Inferior parietal cortex (tissue), 1 donor: ENCODE measurements around the gene ACTN4.
"Not testable (repeated sequence)": the region's sequence is repeated elsewhere in the genome, so short reads cannot be mapped to it uniquely, and the experiment has no call there.

Source experiments
- DNase-seq: peaks from one replicate; pipeline ENCODE4 v3.0.0-alpha.2; 2016; ENCODE audit errors: extremely low spot score

The ACTN4 gene

DNA sequence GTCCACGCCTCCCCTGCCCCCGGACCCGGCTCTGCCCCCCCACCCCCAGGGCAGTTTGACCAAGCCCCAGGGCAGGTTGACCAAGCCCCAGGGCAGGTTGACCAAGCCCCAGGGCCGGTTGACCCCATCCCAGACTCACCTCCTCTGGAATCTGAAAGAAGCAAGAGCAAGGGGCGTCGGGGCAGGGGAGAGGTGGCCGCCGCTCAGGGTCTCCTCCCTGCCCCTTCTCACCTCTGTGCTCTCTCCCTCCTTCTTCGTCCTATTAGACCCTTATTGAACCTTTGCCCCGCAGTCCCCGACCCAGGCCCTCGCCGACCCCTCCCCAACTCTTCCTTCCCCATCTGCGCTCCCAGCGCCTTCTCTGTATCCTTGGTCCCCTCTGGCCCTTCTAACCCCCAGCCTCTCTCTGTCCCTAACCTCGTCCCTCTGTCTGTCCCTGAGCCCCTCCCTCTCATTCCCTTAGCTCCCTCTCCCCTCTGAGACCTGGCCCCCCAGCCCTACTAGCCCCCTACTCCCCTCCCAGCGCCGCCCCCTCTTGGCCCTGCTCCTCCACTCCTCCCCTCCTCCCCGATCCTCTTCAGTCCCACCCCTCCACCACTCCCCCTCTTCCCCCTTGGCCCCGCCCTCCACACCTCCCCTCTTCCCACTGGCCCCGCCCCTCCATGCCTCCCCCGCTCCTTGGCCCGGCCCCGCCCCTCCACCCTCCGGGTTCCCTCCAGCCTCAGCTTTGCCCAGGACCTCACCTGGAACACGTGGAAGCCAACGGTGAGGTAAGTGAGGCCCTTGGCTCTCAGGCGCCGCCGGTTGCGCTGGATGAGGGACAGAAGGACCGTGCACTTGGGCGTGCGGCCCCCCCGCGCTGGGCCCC lies 89.2 kb downstream of the ACTN4 start:
- no peak for DNase-seq

DNA sequence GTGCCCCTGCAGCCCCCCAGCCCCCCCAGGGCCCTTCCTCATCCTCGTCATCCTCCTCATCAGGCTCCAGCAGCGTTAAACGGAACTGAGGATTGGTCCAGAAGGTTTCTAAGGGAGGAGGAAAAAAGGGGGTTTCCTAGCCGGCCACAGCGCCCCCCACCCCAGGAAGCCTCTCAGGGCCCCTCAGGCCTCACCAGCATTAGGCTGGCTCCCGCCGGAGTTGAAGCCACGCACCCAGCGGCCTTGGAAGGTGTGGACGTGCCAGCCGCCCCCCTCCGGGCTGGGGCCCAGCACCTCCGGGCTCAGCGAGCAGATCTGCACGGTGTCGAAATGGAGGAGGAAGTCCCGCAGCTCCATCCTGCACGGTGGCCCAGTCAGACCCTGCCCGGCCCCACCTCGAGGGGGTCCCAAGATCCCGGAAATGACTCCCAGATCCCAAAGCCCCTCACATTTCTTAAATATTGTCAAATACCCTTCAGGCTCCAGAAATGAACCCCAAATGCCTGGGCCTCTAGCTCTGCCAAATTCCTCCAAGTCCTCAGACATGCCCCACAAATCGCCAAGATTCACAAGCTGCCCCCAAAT lies 89.9 kb downstream of the ACTN4 start:
- no peak for DNase-seq

DNA sequence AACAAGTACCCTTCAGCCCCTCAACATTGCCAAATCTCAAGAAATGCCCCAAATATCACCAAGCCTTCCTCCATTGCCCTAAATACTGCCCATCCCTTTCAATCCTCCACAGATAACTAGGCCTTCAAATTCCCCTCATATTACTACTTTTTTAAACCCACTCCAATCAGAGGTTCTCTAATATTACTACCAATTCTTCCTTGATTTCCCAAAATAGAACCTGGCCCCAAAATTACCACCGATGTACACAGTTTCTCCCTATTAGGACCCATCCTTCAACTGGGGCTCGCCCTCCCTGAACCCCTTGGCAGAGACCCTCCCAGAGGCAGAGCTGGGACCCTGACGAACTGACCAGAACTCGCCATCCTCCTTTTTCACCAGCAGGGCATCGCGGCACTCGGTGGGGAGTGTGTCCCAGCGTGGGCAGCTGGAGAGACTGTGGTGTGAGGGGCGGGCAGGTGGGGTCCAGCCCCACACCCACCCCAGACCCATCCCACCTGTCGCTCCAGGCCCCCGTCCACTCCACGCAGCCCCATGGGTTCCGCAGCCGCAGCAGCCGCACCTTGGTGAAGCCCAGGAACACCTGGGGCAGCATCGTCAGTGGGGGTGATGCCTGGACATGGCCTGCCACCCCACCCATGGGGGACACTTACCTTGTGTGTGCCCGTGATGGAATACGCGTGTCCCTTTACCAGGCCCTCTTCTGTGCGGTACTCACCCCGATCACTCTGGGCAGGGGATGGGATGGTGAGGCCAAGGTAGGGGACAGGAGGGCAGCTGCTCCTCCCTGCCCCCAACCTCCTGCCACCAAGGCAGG lies 90.7 kb downstream of the ACTN4 start:
- DNase-seq: no peak

DNA sequence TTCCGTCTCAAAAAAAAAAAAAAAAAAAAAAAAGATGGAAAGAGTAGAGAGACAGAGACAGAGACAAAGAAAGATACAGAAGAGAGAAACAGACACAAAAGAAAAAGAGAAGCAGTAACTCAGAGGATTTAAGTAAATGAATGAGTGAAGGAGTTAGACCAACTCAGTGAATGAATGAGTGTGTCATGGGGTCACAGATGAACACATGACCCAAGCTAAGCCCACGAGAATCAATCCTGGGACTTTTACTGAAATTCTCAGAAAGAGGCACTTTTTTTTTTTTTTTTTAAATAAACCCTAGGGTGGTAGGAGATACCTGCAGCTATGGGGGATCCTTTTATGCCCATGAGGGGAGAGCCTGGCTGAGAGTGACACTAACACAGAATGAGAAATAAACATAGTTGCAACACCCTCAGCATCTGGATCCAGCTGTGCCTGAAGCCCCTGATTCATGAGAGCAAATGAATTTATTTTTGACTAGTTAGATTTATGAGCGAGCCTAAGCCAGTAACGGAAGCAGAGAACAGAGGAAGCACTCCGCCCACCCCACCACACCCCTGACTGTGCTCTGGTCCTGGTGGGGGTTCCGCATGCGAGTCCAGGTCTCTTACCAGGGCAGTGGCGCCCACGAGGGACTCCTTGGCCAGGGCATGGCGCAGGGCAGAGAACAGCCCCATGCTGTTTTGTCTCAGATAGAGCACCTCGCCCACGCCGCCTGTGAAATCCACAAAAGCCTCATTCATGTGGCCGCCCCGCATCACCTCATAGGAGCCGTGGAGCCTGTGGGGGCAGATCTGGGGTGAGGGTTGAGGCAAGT lies 92.2 kb downstream of the ACTN4 start:
- no peak for DNase-seq

DNA sequence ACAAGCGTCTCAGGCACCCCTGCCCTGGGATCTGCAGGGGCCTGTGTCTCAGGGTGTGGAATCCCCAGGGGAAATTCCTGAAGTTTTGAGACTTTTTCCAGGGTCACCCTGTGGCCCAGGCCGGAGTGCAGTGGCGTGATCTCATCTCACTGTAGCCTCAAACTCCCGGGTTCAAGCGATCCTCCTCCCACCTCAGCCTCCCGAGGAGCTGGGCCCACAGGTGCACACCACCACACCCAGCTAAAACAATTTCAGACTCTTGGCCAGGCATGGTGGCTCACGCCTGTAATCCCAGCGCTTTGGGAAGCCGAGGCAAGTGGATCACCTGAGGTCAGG lies 92.8 kb downstream of the ACTN4 start:
- no peak for DNase-seq

DNA sequence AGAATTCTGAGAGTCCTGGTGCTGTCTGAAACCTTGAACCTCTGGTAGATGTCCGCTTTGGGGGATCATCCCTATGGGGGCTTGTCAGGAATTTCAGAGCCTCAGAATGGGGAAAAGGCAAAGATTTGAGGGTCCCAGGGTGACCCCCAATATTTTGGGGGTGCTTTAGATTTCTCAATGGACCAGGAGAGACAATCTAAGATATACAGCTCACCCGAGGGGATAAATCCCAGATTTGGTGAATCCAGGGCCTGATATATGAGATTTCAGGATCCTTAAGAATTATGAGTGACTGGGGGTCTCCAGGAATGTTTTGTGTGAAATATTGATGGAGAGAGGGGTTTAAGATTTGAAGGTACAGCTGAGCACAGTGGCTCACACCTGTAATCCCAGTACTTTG lies 93.5 kb downstream of the ACTN4 start:
- DNase-seq: no peak

DNA sequence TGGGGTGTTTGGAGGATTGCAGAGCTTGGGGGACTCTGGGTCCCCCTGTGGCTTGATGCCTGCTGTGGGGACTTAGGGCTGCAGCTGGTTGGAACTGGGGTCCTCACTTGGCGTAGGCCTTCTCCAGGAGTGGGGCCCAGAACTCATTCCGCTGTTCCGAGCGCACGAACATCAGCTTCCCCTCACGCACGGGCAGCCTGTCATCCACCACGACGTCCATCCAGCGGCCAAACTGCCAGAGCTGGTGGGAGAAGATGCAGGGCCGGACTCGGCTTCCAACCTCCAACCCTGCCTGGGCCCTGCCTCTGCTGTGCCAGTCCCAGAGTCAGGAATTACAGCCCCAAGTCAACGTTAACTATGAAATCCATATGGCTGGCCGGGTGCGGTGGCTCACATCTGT lies 94.2 kb downstream of the ACTN4 start:
- DNase-seq: no peak

DNA sequence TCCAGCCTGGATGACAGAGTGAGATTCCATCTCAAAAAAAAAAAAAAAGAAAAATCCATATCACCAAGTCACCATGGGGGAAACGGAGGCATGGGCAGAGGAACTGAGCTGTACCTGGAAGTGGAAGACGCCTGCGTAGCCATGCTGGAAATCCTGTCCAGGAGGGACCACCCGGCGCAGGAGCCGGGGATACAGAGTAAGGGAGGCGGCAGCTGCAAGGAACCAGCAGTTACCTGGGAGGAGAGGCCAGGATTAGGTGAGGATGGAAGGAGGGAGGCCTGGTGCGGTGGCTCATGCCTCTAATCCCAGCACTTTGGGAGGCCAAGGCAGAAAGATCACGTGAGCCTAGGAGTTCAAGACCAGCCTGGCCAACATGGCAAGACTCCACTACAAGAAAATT lies 94.8 kb downstream of the ACTN4 start:
- no peak for DNase-seq

DNA sequence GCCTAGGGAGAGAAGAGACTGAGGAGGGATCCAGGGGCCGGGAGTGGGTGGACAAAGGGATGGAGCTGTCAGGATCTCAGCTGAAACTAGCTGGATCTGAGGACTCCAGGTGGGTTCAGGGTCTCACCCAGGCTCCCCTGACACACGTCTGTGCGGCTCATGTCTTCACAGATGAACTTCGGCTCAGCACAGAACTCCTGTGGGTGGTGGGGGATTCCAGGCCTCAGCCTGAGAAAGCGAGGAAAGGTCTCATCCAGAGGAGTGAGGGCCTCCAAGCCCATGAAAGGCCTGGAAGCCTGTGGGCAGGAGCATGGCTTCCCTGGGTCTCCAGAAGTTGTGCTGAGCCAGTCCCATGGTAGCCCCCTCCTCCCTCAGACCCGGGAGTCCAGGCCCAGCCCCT lies 95.5 kb downstream of the ACTN4 start:
- DNase-seq: no peak

DNA sequence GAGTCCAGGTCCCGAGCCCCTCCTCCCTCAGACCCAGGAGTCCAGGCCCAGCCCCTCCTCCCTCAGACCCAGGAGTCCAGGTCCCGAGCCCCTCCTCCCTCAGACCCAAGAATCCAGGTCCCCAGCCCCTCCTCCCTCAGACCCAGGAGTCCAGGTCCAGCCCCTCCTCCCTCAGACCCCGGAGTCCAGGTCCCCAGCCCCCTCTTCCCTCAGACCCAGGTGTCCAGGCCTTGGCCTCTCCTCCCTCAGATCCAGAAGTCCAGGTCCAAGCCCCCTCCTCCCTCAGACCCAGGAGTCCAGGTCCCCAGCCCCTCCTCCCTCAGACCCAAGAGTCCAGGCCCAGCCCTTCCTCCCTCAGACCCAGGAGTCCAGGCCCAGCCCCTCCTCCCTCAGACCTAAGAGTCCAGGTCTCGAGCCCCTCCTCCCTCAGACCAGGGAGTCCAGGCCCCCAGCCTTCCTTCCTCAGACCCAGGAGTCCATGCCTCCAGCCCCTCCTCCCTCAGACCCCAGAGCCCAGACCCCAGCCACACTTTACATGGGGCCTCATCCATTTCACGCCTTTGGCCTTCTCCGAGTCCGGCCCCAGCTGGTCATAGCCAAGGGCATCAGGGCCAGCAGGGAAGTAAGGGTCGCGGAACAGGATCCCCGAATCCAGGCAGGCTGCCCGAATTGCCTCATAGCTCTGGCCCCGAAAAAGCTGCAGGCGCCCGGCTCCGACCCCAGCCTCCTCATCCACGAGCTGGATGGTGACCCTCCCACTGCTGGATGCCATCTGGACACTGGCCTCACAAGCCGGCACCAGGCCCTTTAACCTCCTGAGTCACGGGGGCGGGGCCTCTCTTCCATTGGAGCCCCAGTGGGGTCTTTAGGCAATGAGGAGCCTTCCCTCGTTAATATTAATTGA lies 96.2 kb downstream of the ACTN4 start:
- no peak for DNase-seq

DNA sequence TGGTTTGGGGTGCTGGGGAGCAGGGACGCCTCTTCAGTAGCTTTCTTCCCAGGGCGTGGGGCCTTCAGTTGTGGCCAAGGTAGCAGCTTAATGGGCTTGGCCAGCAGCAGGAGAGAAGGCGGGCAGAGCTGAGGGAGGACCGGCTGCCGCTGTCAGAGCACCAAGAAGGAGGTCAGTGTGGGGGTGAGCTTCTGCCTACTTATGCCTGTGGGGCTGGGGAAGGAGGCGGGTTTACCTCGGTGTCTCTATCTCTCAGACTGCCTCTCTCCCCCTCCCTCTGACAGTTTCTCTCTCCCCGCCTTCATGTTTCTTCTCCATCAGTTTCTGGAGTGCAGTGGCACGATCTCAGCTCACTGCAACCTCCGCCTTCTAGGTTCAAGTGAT lies 96.8 kb downstream of the ACTN4 start, which contains the start of gene CAPN12:
TSS of gene CAPN12 (minus strand) at position 177 of the 384 bp plus-strand sequence. CDS start 309 bp downstream, outside the sequence.
- DNase-seq: no peak

DNA sequence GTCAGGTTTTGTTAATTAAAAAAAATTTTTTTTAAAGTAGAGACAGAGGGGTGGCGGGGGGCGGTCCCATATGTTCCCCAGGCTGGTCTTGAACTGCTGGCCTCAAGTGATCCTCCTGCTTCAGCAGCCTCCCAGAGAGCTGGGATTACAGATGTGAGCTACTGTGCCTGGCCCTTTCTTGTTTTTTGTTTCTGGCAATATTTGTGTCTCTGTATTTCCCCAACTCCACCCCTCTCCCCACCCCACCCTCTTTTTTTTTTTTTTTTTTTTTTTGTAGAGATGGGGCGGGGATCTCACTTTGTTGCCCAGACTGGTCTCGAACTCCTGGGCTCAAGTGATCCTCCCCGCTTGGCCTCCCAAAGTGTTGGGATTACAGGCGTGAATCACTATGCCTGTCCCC lies 97.4 kb downstream of the ACTN4 start:
- DNase-seq: no peak

DNA sequence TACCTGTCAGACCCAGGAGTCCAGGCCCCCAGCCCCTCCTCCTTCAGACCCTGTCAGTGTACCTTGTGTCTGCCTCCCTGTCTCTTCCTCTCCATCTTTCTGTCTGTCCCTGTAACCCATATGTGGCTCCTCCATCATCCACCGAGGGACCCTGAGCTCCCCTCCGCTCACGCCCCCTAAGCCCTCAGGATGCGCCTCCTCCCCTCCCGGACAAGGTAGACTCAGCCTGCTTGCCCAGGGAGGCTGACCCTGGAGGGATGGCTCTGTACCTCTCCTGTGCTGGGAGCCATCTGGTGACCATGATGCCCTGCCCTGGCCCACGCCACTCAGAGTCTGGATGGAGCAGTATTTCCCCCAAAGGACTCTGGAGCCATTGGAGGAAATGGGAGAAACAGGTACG lies 97.9 kb downstream of the ACTN4 start:
- DNase-seq: no peak

DNA sequence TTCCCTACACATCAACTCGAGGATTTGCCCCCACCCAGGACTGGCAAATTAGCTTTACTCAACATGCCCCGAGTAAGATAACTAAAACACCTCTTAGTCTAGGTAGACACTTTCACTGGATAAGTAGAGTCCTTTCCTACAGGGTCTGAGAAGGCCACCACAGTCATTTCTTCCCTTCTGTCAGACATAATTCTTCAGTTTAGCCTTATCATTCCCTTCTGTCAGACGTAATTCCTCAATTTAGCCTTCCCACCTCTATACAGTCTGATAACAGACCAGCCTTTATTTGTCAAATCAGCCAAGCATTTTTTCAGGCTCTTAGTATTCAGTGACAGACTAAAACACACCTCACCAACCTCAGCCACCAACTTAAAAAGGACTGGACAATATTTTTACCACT lies 106.3 kb downstream of the ACTN4 start:
- DNase-seq: not testable (repeated sequence)

DNA sequence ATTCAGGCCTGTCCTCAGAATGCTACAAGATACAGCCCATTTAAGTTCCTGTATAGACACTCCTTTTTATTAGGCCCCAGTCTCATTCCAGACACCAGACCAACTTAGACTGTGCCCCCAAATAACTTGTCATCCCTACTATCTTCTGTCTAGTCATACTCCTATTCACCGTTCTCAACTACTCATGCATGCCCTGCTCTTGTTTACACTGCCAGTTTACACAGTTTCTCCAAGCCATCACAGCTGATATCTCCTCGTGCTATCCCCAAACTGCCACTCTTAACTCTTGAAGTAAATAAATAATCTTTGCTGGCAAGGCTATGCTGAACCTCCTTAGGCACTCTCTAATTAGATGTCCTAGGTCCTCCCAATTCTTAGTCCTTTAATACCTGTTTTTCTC lies 106.7 kb downstream of the ACTN4 start:
- DNase-seq: not testable (repeated sequence)

DNA sequence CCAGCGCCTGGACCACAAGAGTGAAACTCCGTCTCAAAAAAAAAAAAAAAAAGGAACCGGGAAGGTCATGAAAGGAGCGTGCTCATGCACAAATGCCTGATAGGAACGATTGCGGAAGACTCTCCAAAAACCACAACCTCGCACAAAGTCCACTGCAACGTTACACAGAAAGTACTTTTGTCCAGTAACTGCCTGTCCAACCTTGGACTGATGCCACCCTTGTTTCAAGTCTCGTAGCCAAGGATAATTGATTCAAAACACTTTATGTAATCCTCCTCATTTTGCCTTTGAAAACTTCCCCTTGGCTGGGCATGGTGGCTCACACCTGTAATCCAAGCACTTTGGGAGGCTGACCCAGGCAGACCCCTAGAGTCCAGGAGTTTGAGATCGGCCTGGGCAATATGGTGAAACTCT lies 112.1 kb downstream of the ACTN4 start:
- no peak for DNase-seq

DNA sequence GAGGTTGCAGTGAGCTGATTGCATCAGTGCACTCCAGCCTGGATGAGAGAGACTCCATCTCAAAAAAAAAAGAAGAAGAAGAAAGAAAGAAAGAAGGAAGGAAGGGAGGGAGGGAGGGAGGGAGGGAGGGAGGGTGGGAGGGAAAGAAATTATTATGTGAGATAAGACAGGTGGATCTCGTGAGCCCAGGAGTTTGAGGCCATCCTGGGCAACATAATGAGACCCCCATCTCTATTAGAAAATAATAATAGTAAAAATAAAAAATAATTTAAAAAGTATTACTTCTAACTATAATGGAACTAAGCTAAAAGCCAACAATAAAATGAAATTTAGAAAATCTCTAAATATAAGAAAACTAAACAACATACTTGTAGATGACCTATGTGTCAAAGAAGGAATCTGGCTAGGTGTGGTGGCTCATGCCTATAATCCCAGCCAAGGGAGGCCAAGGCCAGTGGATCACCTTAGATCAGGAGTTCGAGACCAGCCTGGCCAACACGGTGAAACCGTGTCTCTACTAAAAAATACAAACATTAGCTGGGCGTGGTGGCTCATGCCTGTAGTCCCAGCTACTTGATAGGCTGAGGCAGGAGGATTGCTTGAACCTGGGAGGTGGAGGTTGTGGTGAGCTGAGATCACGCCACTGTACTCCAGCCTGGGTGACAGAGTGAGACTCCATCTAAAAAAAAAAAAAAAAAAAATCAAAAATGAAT lies 113.5 kb downstream of the ACTN4 start:
- DNase-seq: not testable (repeated sequence)

DNA sequence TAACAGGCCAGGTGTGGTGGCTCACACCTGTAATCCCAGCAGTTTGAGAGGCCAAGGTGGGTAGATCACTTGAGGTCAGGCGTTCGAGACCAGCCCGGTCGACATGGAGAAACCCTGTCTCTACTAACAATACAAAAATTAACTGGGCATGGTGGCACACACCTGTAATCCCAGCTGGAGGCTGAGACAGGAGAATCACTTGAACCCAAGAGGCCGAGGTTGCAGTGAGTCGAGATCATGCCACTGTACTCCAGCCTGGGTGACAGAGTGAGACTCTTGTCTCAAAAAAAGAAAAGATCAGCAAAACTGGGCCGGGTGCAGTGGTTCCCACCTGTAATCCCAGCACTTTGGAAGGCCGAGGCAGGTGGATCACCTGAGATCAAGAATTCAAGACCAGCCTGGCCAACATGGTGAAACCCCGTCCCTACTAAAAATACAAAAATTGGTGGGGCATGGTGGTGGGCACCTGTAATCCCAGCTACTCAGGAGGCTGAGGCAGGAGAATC lies 114.5 kb downstream of the ACTN4 start:
- DNase-seq: not testable (repeated sequence)

DNA sequence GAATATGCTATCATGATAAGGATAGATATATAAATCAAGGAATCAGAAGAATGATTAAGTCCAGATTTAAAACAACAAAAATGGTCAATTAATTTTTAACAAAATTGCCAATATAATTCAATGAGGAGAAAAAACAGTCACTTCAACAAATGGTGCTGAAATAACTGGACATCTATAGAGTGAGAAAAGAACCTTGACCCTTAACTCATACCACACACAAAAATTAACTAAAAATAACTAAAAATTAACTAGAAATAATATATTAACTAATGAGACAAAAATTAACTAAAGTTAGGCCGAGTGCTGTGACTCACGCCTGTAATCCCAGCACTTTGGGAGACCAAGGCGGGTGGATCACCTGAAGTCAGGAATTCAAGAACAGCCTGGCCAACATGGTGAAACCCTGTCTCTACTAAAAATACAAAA lies 116.4 kb downstream of the ACTN4 start:
- no peak for DNase-seq

DNA sequence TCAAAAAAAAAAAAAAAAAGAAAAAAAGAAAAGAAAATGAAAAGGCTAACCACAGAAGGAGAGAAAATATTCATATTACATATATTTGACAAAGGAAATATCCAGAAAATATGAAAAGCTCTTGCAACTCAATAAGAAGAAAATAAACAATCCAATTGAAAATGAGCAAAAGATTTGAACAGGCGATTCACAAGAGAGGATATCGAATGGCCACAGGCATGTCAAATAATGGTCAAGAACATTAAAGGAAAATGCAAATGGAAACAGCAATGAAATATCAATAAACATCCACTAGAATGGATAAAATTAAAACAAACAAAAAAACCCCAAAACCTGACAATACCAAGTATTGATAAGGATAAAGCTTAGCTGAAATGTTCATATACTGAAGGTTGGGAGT lies 117.8 kb downstream of the ACTN4 start:
- no peak for DNase-seq
